Dendritic cell treated with granulocyte-macrophage colony-stimulating factor and Interleukin-4, amounts not matched to agents 40 ng/mL and 50 ng/mL, for 4 days (primary cell): ENCODE data around the gene MCF2L2.

Experiments used
- H3K27ac Mint-ChIP-seq: one replicate; pipeline ENCODE4 v1.8.0; 2022; ENCODE audit warnings: mild to moderate bottlenecking, mixed read lengths
- H3K27me3 Mint-ChIP-seq: one replicate; pipeline ENCODE4 v1.8.0; 2022; ENCODE audit warnings: mild to moderate bottlenecking, mixed read lengths
- H3K36me3 Mint-ChIP-seq: one replicate; pipeline ENCODE4 v1.8.0; 2022; ENCODE audit warnings: low read depth, mixed read lengths
- H3K4me1 Mint-ChIP-seq: one replicate; pipeline ENCODE4 v1.8.0; 2022; ENCODE audit warnings: low read depth, mixed read lengths
- H3K4me3 Mint-ChIP-seq: one replicate; pipeline ENCODE4 v1.8.0; 2022; ENCODE audit warnings: mild to moderate bottlenecking, moderate library complexity, mixed read lengths
- H3K9me3 Mint-ChIP-seq: one replicate; pipeline ENCODE4 v1.8.0; 2022; ENCODE audit warnings: mixed read lengths
- intact Hi-C: fragments of 100-400 bp; cut with micrococcal nuclease; formaldehyde crosslinking; loops from one replicate; pipeline ENCODE4 v1.15.0; 2022

MCF2L2 gene

GRCh38 chr3:183272142-183272541, 156.3 kb downstream of the MCF2L2 start:
- peaks cover 56% of the 10 kb centered on the region for H3K4me1 Mint-ChIP-seq
- peaks cover 72% of the 10 kb centered on the region for H3K36me3 Mint-ChIP-seq
- peak overlapping the region; percentile 53 for H3K27ac Mint-ChIP-seq
- no peak overlapping the region for H3K4me3 Mint-ChIP-seq
- H3K27me3 Mint-ChIP-seq = no peaks in the 10 kb centered on the region
- H3K9me3 Mint-ChIP-seq = no peaks in the 10 kb centered on the region
- intact Hi-C loops = loop anchor here (5.0 kb wide), 1 partner anchor 35 kb away; no protein-coding TSS in a partner anchor

GRCh38 chr3:183270344-183270743, 158.1 kb downstream of the MCF2L2 start:
- no peak overlapping the region for H3K27ac Mint-ChIP-seq
- no peaks in the 10 kb centered on the region for H3K27me3 Mint-ChIP-seq
- intact Hi-C loops = loop anchor here (5.0 kb wide), 1 partner anchor 37 kb away; no protein-coding TSS in a partner anchor
- no peaks in the 10 kb centered on the region for H3K9me3 Mint-ChIP-seq
- H3K4me3 Mint-ChIP-seq = no peak overlapping the region
- peaks cover 53% of the 10 kb centered on the region for H3K4me1 Mint-ChIP-seq
- peaks cover 68% of the 10 kb centered on the region for H3K36me3 Mint-ChIP-seq

GRCh38 chr3:183269345-183269744, 159.1 kb downstream of the MCF2L2 start:
- Mint-ChIP-seq H3K4me3 (no peak overlapping the region), H3K4me1 (peaks cover 43% of the 10 kb centered on the region), H3K27ac (peak overlapping the region; percentile 53), H3K27me3 (no peaks in the 10 kb centered on the region), H3K36me3 (peaks cover 59% of the 10 kb centered on the region), H3K9me3 (no peaks in the 10 kb centered on the region)
- intact Hi-C loops = no loop called here

- Mint-ChIP-seq H3K4me1 (peaks cover 33% of the 10 kb centered on the region), H3K27me3 (no peaks in the 10 kb centered on the region), H3K36me3 (peaks cover 49% of the 10 kb centered on the region), H3K9me3 (no peaks in the 10 kb centered on the region), H3K27ac (peak overlapping the region; percentile 64), H3K4me3 (no peak overlapping the region)
- intact Hi-C loops = no loop called here
These were observed 160.1 kb downstream of the MCF2L2 start for GRCh38 chr3:183268366-183268765.

- intact Hi-C loops = no loop called here
- Mint-ChIP-seq H3K9me3 (no peaks in the 10 kb centered on the region), H3K4me3 (no peak overlapping the region), H3K27ac (peak overlapping the region; percentile 64), H3K27me3 (no peaks in the 10 kb centered on the region), H3K4me1 (peaks cover 30% of the 10 kb centered on the region), H3K36me3 (peaks cover 45% of the 10 kb centered on the region)
These were observed 161.3 kb downstream of the MCF2L2 start for GRCh38 chr3:183267140-183267539.

- no peaks in the 10 kb centered on the region for H3K9me3 Mint-ChIP-seq
- H3K36me3 Mint-ChIP-seq = peaks cover 45% of the 10 kb centered on the region
- peaks cover 30% of the 10 kb centered on the region for H3K4me1 Mint-ChIP-seq
- no peaks in the 10 kb centered on the region for H3K27me3 Mint-ChIP-seq
- intact Hi-C loops = no loop called here
- H3K27ac Mint-ChIP-seq = no peak overlapping the region
- no peak overlapping the region for H3K4me3 Mint-ChIP-seq
These were observed 162.0 kb downstream of the MCF2L2 start for GRCh38 chr3:183266454-183266853.

DNA sequence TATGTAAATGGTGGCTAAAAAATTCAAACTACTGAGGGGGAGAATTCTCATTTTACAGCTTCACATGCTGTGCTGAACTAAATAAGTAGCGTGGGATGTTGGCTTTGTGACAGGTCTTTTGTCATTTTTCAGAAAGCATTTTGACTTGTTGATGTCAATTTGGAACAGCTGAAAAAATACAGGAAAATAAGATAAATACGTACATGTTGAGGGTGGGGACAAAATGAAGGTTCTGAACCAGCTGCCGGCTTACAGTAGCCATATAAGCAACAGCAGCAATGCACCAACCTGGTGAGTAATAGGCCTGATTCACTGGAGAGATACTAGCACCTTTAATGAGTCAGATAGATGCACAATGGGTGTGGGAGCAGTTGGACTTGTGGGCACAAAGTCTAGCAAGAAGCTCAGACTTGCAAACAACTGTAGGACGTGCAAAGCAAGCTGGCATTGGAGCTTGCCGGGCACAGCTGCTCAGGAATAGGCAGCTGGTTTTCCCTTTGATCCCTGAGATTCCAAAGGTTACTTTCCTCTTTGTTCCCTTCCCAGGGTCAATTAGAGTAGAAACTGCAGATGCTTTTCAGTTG, 162.5 kb downstream of the MCF2L2 start:
- Mint-ChIP-seq H3K27me3 (no peaks in the 10 kb centered on the region), H3K9me3 (no peaks in the 10 kb centered on the region), H3K4me1 (peaks cover 28% of the 10 kb centered on the region), H3K27ac (no peak overlapping the region), H3K4me3 (no peak overlapping the region), H3K36me3 (peaks cover 39% of the 10 kb centered on the region)
- intact Hi-C loops = no loop called here

GRCh38 chr3:183265157-183265642, 163.2 kb downstream of the MCF2L2 start:
- peaks cover 32% of the 10 kb centered on the region for H3K36me3 Mint-ChIP-seq
- intact Hi-C loops = no loop called here
- H3K4me1 Mint-ChIP-seq = peaks cover 34% of the 10 kb centered on the region
- H3K27ac Mint-ChIP-seq = no peak overlapping the region
- H3K27me3 Mint-ChIP-seq = no peaks in the 10 kb centered on the region
- H3K4me3 Mint-ChIP-seq = no peak overlapping the region
- H3K9me3 Mint-ChIP-seq = no peaks in the 10 kb centered on the region

GRCh38 chr3:183264268-183264667, 164.2 kb downstream of the MCF2L2 start:
- Mint-ChIP-seq H3K27ac (no peak overlapping the region), H3K4me1 (peaks cover 39% of the 10 kb centered on the region), H3K27me3 (no peaks in the 10 kb centered on the region), H3K36me3 (peaks cover 29% of the 10 kb centered on the region), H3K4me3 (no peak overlapping the region), H3K9me3 (no peaks in the 10 kb centered on the region)
- intact Hi-C loops = loop anchor here (5.0 kb wide), 1 partner anchor 33 kb away; no protein-coding TSS in a partner anchor

DNA sequence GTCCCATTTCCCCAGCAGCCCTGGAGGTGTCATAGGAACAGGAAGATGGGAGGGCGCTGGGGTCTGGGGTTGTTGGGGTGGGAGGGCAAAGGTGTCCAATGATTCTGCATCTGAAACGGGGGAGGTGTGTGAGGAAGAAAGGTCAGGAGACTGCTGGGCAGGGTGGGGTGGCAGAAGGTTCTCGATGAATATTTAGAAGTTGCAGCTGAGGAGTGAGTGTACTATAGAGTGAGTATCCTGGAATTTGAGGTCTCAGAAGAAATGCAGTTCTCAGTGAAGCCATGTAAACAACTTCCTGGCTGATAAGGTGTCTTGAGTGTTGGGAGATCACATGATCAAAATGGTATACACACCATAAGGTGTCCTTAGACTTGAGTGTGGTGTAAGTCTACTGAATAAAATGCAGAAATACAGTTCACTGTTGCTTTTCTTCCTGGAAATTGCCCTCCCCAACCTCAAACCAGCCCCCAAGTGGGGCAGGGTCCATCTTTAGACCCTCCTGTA, 165.5 kb downstream of the MCF2L2 start:
- H3K4me1 Mint-ChIP-seq = peaks cover 45% of the 10 kb centered on the region
- peaks cover 29% of the 10 kb centered on the region for H3K36me3 Mint-ChIP-seq
- intact Hi-C loops = loop anchor here (5.0 kb wide), 1 partner anchor 34 kb away; no protein-coding TSS in a partner anchor
- no peak overlapping the region for H3K4me3 Mint-ChIP-seq
- no peaks in the 10 kb centered on the region for H3K27me3 Mint-ChIP-seq
- no peak overlapping the region for H3K27ac Mint-ChIP-seq
- H3K9me3 Mint-ChIP-seq = no peaks in the 10 kb centered on the region

DNA sequence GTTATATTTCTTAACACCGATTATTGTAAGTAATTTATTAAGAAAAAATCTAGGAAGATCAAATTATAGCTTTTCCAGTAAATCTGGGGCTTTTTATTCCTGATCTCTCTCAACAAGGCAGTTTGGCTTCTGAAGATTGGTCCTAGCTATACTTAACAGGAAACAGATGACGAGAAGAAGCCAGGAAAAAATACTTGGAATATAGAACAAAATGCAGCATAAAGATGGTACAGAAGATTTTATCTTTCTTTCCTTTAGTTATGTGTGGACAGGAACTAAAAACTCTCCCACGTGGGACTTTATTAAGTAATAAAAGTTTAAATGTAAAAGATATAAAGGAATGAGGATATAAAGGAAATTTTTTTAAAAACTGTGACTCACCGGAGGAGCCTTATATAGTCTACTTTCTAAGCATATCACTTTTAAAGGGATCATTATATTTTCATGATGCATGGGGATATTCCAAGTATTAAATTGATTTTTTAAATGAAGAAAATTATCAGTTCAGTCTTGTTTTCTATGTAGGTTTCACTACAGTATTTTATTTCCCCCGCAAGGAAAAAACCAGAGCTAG, 167.2 kb downstream of the MCF2L2 start:
- intact Hi-C loops = loop anchor here (2.0 to 5.0 kb wide), 2 partner anchors 14 to 36 kb away; no protein-coding TSS in a partner anchor
- H3K27me3 Mint-ChIP-seq = no peaks in the 10 kb centered on the region
- no peak overlapping the region for H3K27ac Mint-ChIP-seq
- no peaks in the 10 kb centered on the region for H3K9me3 Mint-ChIP-seq
- H3K4me1 Mint-ChIP-seq = peaks cover 48% of the 10 kb centered on the region
- peaks cover 32% of the 10 kb centered on the region for H3K36me3 Mint-ChIP-seq
- H3K4me3 Mint-ChIP-seq = no peak overlapping the region

- H3K4me3 Mint-ChIP-seq = peak overlapping the region; percentile 37
- H3K27ac Mint-ChIP-seq = peak overlapping the region; percentile 75
- H3K36me3 Mint-ChIP-seq = peaks cover 39% of the 10 kb centered on the region
- peaks cover 55% of the 10 kb centered on the region for H3K4me1 Mint-ChIP-seq
- intact Hi-C loops = loop anchor here (2.0 to 5.0 kb wide), 2 partner anchors 14 to 37 kb away; no protein-coding TSS in a partner anchor
- H3K27me3 Mint-ChIP-seq = no peaks in the 10 kb centered on the region
- H3K9me3 Mint-ChIP-seq = no peaks in the 10 kb centered on the region
These were observed 168.1 kb downstream of the MCF2L2 start for GRCh38 chr3:183260167-183260904.

- Mint-ChIP-seq H3K9me3 (no peaks in the 10 kb centered on the region), H3K27ac (peak overlapping the region; percentile 75), H3K4me3 (peak overlapping the region; percentile 45), H3K4me1 (peaks cover 61% of the 10 kb centered on the region), H3K27me3 (no peaks in the 10 kb centered on the region), H3K36me3 (peaks cover 46% of the 10 kb centered on the region)
- intact Hi-C loops = loop anchor here (2.0 to 5.0 kb wide), 3 partner anchors 15 to 72 kb away; no protein-coding TSS in a partner anchor
These were observed 168.8 kb downstream of the MCF2L2 start for GRCh38 chr3:183259621-183260020.

DNA sequence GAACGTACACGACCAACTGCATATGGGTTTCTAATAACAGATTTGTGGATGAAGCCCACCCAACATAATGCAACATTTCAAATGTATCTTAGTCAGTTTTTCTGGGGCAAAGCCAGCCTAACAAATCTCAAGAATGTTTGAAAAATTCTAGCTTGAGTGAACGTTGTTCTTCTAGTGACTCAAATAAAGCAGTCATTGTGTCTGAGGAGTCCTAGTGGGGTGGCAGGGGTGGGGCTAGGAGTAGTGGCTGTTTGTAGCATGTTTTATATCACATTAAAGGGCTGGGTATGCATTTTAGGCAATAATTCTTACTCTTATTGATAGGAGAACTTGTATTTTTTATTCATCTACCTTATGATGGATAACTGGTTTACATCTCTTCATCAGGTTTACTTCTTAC, 169.3 kb downstream of the MCF2L2 start:
- no peaks in the 10 kb centered on the region for H3K27me3 Mint-ChIP-seq
- peaks cover 61% of the 10 kb centered on the region for H3K4me1 Mint-ChIP-seq
- peak overlapping the region; percentile 75 for H3K27ac Mint-ChIP-seq
- intact Hi-C loops = loop anchor here (5.0 kb wide), 1 partner anchor 72 kb away; no protein-coding TSS in a partner anchor
- no peak overlapping the region for H3K4me3 Mint-ChIP-seq
- no peaks in the 10 kb centered on the region for H3K9me3 Mint-ChIP-seq
- peaks cover 47% of the 10 kb centered on the region for H3K36me3 Mint-ChIP-seq
